ENCODE measurements around the gene RIMBP3B. TPM values are rescaled to one million over a fixed set of nuclear protein-coding genes. Genes with fewer than 3 reads are reported as not detected.
"Not testable (repeated sequence)": the region's sequence is repeated elsewhere in the genome, so short reads cannot be mapped to it uniquely, and the experiment has no call there.

Gene RIMBP3B
- total RNA-seq, 1 experiment from 2014 or later, result 0.39 TPM

- H3K27me3 ChIP-seq (ENCODE audit: insufficient read depth, low read length); H3K4me3 Mint-ChIP-seq; H2BK20ac ChIP-seq (ENCODE audit: low read depth, low read length, poor library complexity, severe bottlenecking); H3K79me1 ChIP-seq (ENCODE audit: insufficient read depth, low read depth, low read length, poor library complexity, severe bottlenecking); H3K27ac Mint-ChIP-seq; H2BK15ac ChIP-seq (ENCODE audit: low read depth, low read length); H3K9me3 ChIP-seq (ENCODE audit: control insufficient read depth, low read depth, low read length); H4K8ac ChIP-seq (replicated peaks; ENCODE audit: insufficient read length, low read depth, low read length); H3K79me2 ChIP-seq (ENCODE audit: insufficient read depth, low read length); H3T11ph ChIP-seq (ENCODE audit: low read length); H2BK120ac ChIP-seq (ENCODE audit: low read depth, low read length, poor library complexity, severe bottlenecking); H2AK5ac ChIP-seq (ENCODE audit: insufficient read length, low read length); H2BK5ac ChIP-seq (ENCODE audit: insufficient read length, low read length); H3K27ac ChIP-seq (ENCODE audit: insufficient read length, low read depth, low read length); DNase-seq; H3K4me1 Mint-ChIP-seq; H4K91ac ChIP-seq (ENCODE audit: insufficient read length, low read depth, low read length); H3K9ac ChIP-seq (ENCODE audit: extremely low read depth, insufficient read length, low read length); H3K14ac ChIP-seq (ENCODE audit: insufficient read depth, low read length); H3K18ac ChIP-seq (ENCODE audit: insufficient read length, low read depth, low read length); H3K4me2 ChIP-seq (ENCODE audit: insufficient read depth, insufficient read length, low read length); H3K4me1 ChIP-seq (ENCODE audit: insufficient read depth, low read length); H3K9me3 Mint-ChIP-seq; H3K56ac ChIP-seq (ENCODE audit: insufficient read length, low read depth, low read length); H4K5ac ChIP-seq (ENCODE audit: insufficient read length, low read depth, low read length); H3K36me3 Mint-ChIP-seq (ENCODE audit: insufficient read depth in 1 of 3, low read depth in 3 of 3); H2BK12ac ChIP-seq (ENCODE audit: insufficient read length, low read depth, low read length); H3K27me3 Mint-ChIP-seq (ENCODE audit: low read depth); H3K23me2 ChIP-seq (ENCODE audit: insufficient read length, low read depth, low read length, poor library complexity, severe bottlenecking); H3K23ac ChIP-seq (ENCODE audit: insufficient read length, low read depth, low read length); H4K20me1 ChIP-seq (ENCODE audit: control insufficient read depth, insufficient read depth, insufficient read length); H3K4ac ChIP-seq (ENCODE audit: low read depth, low read length); H2AFZ ChIP-seq (ENCODE audit: low read length): not testable (repeated sequence)
- no CpG with 5 or more reads among the region's 12 CpGs for WGBS (ENCODE audit: extremely low coverage, insufficient read length, low lambda C conversion rate)
These were observed 14.8 kb upstream of the RIMBP3B start for GRCh38 chr22:21368603-21369310.

GRCh38 chr22:21375880-21376279, 7.7 kb upstream of the RIMBP3B start:
- not testable (repeated sequence) for H3K4me2 ChIP-seq (ENCODE audit: insufficient read depth, insufficient read length, low read length); H2AK5ac ChIP-seq (ENCODE audit: insufficient read length, low read length); H3K79me2 ChIP-seq (ENCODE audit: insufficient read depth, low read length); H3K14ac ChIP-seq (ENCODE audit: insufficient read depth, low read length); H3K36me3 Mint-ChIP-seq (ENCODE audit: insufficient read depth in 1 of 3, low read depth in 3 of 3); H2BK120ac ChIP-seq (ENCODE audit: low read depth, low read length, poor library complexity, severe bottlenecking); H2BK12ac ChIP-seq (ENCODE audit: insufficient read length, low read depth, low read length); H2BK5ac ChIP-seq (ENCODE audit: insufficient read length, low read length); H3K9me3 Mint-ChIP-seq; H3K23me2 ChIP-seq (ENCODE audit: insufficient read length, low read depth, low read length, poor library complexity, severe bottlenecking); H4K20me1 ChIP-seq (ENCODE audit: control insufficient read depth, insufficient read depth, insufficient read length); H3K56ac ChIP-seq (ENCODE audit: insufficient read length, low read depth, low read length); H3K27ac ChIP-seq (ENCODE audit: insufficient read length, low read depth, low read length); H3K9me3 ChIP-seq (ENCODE audit: control insufficient read depth, low read depth, low read length); H4K91ac ChIP-seq (ENCODE audit: insufficient read length, low read depth, low read length); H2BK15ac ChIP-seq (ENCODE audit: low read depth, low read length); H4K5ac ChIP-seq (ENCODE audit: insufficient read length, low read depth, low read length); H3K4ac ChIP-seq (ENCODE audit: low read depth, low read length); H3K4me3 Mint-ChIP-seq; H3T11ph ChIP-seq (ENCODE audit: low read length); H3K27me3 Mint-ChIP-seq (ENCODE audit: low read depth); H3K4me1 Mint-ChIP-seq; H2AFZ ChIP-seq (ENCODE audit: low read length); H2BK20ac ChIP-seq (ENCODE audit: low read depth, low read length, poor library complexity, severe bottlenecking); DNase-seq; H3K27me3 ChIP-seq (ENCODE audit: insufficient read depth, low read length); H3K79me1 ChIP-seq (ENCODE audit: insufficient read depth, low read depth, low read length, poor library complexity, severe bottlenecking); H4K8ac ChIP-seq (replicated peaks; ENCODE audit: insufficient read length, low read depth, low read length); H3K9ac ChIP-seq (ENCODE audit: extremely low read depth, insufficient read length, low read length); H3K4me1 ChIP-seq (ENCODE audit: insufficient read depth, low read length); H3K18ac ChIP-seq (ENCODE audit: insufficient read length, low read depth, low read length); H3K23ac ChIP-seq (ENCODE audit: insufficient read length, low read depth, low read length); H3K27ac Mint-ChIP-seq
- no CpG with 5 or more reads among the region's 4 CpGs for WGBS (ENCODE audit: extremely low coverage, insufficient read length, low lambda C conversion rate)

All from H9 (cell line).